ENCODE measurements around the gene SCG5.

GRCh38 chr15:32739522-32740063 lies 98.1 kb downstream of the SCG5 start:
- TF ChIP-seq CTCF (IDR thresholded peaks at IDR 0.05; ENCODE audit: low read length) (no peak), EZH2 (optimal IDR thresholded peaks at IDR 0.05; ENCODE audit: low read depth, low read length) (no peak), EZH2phosphoT487 (IDR thresholded peaks at IDR 0.05; ENCODE audit: low read length) (no peak)
